ENCODE data around the gene HNRNPA0. TPM values are rescaled to one million over a fixed set of nuclear protein-coding genes. Genes with fewer than 3 reads are reported as not detected.
A peak's percentile ranks its signal among the peaks of the same experiment; 100 is the strongest.

HNRNPA0 gene
- total RNA-seq, 1 donor from 2014 or later = 57.1 TPM

GRCh38 chr5:137695651-137696428 lies 58.3 kb downstream of the HNRNPA0 start:
- peak; percentile 70 for DNase-seq (ENCODE audit: low spot score)
- peaks cover 76% of the 10 kb centered on the region for H3K36me3 Mint-ChIP-seq (ENCODE audit: low read depth, unreplicated experiment)
- peak overlapping the region; percentile 98 for H3K27ac Mint-ChIP-seq (ENCODE audit: unreplicated experiment)

More at GRCh38 chr5:137695651-137696428, 58.3 kb downstream of the HNRNPA0 start:
- Mint-ChIP-seq H3K4me3 (ENCODE audit: unreplicated experiment) (peak overlapping the region; percentile 80), H3K4me1 (ENCODE audit: unreplicated experiment) (peaks cover 78% of the 10 kb centered on the region), H3K9me3 (ENCODE audit: unreplicated experiment) (no peaks in the 10 kb centered on the region), H3K27me3 (ENCODE audit: unreplicated experiment) (peaks cover 13% of the 10 kb centered on the region)
- TF ChIP-seq, protein P1, sequence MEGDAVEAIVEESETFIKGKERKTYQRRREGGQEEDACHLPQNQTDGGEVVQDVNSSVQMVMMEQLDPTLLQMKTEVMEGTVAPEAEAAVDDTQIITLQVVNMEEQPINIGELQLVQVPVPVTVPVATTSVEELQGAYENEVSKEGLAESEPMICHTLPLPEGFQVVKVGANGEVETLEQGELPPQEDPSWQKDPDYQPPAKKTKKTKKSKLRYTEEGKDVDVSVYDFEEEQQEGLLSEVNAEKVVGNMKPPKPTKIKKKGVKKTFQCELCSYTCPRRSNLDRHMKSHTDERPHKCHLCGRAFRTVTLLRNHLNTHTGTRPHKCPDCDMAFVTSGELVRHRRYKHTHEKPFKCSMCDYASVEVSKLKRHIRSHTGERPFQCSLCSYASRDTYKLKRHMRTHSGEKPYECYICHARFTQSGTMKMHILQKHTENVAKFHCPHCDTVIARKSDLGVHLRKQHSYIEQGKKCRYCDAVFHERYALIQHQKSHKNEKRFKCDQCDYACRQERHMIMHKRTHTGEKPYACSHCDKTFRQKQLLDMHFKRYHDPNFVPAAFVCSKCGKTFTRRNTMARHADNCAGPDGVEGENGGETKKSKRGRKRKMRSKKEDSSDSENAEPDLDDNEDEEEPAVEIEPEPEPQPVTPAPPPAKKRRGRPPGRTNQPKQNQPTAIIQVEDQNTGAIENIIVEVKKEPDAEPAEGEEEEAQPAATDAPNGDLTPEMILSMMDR (IDR thresholded peaks at IDR 0.05; ENCODE audit: unreplicated experiment) = peak; percentile 34

Other genes starting within 250 kb of the HNRNPA0 start
- gene KLHL3, start 18.3 kb downstream of the HNRNPA0 start, total RNA-seq (ENCODE audit: unreplicated experiment) = 200 TPM
- gene MYOT, start 113.5 kb upstream of the HNRNPA0 start, total RNA-seq (ENCODE audit: unreplicated experiment) = not detected
- not detected for gene PKD2L2, start 135.1 kb upstream of the HNRNPA0 start, total RNA-seq (ENCODE audit: unreplicated experiment)

All from endothelial cell (in vitro differentiated cells).